HG03442 (cell line): ENCODE measurements around the gene INPP5A.
A peak's percentile ranks its signal among the peaks of the same experiment; 100 is the strongest.
"Not testable (repeated sequence)": the region's sequence is repeated elsewhere in the genome, so short reads cannot be mapped to it uniquely, and the experiment has no call there.

ENCODE experiments used
- ATAC-seq: cut with Tn5 transposase; IDR thresholded peaks from one replicate; pipeline ENCODE4 v1.9.1; 2021; ENCODE audit warnings: mild to moderate bottlenecking, moderate library complexity; ENCODE audit not compliant: unreplicated experiment

Gene INPP5A

DNA sequence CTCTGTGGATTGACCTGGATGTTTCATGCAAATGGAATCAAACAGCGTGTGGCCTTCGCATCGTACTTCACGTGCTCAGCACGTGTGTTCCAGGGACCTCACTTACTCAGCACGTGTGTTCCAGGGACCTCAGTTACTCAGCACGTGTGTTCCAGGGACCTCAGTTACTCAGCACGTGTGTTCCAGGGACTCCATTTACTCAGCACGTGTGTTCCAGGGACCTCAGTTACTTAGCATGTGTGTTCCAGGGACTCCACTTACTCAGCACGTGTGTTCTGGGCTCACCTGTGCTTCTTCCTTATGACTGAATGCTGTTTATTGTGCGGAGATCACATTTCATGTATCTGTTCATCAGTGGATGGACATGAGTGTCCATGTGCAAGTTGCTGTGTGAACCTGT lies 22.0 kb downstream of the INPP5A start:
- no peak for ATAC-seq

GRCh38 chr10:132560241-132560731 lies 22.7 kb downstream of the INPP5A start:
- peak; percentile 25 for ATAC-seq

DNA sequence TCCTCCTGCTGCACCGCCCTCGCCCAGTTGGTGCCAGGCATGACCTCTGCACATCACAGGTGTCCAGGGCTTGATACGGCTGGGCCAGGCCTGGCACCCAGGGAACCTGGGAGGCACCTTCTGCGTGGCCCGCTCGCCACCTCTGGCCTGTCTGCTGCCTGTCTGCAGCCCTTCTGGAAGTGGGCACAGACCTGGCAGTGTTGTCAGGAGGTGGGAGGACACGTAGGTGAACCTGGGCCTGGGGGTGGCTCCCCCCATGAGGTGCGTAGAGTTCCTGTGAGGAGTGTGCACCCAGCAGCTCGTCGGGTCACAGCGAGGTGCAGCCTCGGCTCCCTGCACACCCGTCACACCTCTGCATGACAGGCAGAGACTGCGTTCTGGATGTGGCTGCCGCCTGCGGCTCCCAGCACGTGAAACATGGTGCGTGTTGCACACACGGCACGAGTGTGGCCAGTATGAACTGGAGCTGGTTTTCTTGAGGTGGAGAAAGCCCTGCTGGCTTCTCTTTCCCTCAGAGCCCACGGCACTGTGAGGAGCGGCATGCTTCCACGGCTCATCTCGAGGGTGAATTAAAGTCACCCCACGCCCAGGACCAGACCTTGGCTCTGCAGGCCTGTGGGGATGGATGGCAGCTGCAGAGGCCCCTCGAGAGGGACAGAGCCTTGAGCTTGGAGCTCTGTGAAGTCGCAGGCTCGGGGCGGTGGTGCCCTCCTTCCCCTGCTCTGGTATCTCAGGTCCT lies 24.8 kb downstream of the INPP5A start:
- ATAC-seq: no peak

- no peak for ATAC-seq
These were observed 25.4 kb downstream of the INPP5A start for GRCh38 chr10:132562916-132563456.

- ATAC-seq: peak; percentile 80
These were observed 26.1 kb downstream of the INPP5A start for GRCh38 chr10:132563485-132564248.

- no peak for ATAC-seq
These were observed 26.6 kb downstream of the INPP5A start for GRCh38 chr10:132564249-132564605.

DNA sequence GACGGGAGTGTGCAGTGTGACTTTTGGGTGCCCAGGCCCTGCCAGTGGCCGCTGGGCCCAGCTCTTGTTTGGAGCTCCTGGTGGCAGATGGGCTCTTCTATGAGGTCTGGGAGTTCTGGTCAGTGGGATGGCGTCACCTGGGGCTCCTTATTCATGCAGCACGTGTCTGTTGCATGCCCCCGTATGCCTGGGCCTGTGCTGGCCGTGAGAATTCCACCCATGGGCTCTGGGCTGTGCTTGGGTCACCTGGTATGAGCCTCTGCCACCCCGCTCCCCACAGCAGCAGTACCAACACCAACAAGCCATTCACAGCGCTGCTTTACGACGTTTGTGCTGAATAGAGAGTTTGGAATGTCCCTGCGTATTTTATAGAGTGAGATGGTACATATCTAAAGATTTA lies 27.1 kb downstream of the INPP5A start:
- no peak for ATAC-seq

GRCh38 chr10:132565516-132566209 lies 28.1 kb downstream of the INPP5A start:
- no peak for ATAC-seq

DNA sequence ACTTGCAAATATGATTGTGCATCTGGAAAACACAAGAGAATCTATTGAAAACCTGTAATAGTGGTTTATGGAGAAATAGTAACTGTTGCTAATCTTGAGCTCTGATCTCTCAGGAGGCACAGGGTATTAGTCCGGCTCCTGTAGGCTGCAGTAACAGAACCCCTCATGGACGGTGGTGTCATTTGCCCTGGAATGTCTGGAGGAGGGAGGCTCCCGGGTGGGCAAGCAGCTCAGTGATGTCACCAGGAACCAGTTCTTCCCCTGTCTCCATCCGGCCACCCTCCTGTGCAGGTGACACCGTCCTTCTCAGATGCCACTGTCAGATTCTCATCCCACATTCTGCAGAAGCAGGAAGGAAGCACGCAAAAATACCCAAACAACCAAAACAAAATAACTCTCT lies 29.3 kb downstream of the INPP5A start:
- no peak for ATAC-seq

DNA sequence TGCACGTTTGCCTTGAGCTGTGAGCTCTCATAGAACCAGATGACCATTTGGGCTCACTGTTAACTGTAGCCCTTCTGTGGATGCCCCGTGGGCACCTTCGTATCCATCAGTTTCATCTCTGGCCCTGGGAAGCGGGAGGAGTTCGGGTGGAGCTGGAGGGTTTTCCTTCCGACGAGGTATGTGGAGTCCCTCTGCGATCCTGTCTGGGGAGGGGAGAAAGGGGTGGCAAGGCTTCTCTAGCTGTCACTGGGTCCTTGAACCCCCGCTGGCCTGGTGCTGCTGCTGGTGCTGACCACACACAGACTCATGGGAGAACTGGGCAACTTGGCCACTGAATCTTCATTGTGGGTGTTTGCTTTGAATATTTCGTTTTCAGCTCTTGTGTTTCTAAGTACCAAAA lies 32.7 kb downstream of the INPP5A start:
- ATAC-seq: no peak

DNA sequence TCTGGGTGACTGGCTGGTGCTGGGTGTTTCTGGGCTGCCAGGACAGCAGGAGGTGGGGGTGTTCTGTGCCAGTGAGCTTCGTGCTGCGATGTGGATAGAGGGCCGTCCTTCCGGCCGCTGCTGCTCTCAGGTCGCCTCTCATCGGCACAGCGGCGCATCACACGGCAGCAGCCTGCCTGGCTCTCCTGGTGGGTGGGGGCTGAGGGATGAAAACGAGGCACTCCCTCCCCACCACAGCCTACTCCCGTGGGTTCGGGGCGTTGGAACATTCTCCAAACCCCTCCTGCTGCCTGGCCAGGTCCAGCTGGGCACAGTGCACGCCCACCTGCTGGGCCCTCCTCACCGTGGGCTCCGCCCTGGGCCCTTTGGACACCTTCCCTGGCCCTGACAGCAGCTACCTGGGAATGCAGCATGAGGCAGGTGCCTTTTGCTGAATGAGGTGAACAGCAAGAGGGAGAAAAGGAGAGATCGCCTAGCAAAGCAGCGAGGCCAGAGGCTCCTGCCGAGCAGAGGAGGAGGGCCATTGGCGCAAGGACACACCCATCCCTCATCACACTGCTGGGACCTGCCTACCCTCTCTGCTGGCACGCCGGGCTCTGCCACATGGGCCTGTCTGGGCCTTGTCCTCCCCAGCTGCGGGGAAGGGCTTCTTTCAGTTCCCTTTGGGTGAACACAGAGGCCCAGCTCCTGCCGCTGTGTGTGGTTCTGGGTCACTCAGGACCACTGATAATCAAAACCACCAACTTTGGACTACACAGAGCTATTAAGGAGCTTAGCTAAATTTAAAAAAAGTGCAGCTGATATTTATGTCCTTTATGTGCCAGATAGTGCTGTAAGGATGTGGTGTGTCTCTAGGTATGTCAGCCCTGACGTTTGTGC lies 33.4 kb downstream of the INPP5A start:
- peak; percentile 34 for ATAC-seq

GRCh38 chr10:132571650-132572544 lies 34.3 kb downstream of the INPP5A start:
- peak; percentile 72 for ATAC-seq

DNA sequence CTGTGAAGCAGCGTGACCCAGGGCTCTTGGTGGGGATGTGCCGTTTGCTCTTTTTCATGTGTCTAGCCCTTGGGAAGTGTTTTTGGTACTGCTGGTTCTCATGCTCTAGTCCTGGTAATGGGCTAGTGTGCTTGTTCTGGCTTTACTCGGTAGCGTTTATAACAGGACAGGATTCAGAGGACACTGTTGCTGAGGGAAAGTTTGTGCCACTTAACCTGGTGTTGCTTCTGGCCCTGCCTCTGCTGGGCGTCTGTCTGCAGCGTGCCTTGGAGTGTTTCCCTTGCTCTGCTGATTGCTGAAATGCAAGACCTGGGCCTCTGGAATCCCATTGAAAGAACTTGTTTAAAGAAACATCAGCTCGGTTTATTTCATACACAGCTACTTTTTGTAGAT lies 35.0 kb downstream of the INPP5A start:
- ATAC-seq: peak; percentile 0

DNA sequence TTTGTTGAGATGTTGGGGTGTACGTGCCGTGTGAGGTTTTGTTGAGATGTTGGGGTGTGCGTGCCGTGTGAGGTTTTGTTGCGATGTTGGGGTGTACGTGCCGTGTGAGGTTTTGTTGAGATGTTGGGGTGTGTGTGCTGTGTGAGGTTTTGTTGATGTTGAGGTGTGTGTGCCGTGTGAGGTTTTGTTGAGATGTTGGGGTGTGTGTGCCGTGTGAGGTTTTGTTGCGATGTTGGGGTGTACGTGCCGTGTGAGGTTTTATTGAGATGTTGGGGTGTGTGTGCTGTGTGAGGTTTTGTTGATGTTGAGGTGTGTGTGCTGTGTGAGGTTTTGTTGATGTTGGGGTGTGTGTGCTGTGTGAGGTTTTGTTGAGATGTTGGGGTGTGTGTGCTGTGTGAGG lies 35.4 kb downstream of the INPP5A start:
- not testable (repeated sequence) for ATAC-seq

DNA sequence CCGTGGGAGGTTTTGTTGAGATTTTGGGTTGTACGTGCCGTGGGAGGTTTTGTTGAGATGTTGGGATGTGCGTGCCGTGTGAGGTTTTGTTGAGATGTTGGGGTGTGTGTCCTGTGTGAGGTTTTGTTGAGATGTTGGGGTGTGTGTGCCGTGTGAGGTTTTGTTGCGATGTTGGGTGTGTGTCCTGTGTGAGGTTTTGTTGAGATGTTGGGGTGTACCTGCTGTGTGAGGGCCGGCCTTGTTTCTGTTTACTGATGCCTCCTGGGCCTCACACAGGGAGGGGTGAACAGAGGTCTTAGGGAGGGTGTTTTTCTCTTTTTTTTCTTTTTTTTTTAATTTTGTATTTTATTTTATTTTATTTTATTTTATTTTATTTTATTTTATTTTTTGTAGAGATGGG lies 36.7 kb downstream of the INPP5A start:
- ATAC-seq: no peak

DNA sequence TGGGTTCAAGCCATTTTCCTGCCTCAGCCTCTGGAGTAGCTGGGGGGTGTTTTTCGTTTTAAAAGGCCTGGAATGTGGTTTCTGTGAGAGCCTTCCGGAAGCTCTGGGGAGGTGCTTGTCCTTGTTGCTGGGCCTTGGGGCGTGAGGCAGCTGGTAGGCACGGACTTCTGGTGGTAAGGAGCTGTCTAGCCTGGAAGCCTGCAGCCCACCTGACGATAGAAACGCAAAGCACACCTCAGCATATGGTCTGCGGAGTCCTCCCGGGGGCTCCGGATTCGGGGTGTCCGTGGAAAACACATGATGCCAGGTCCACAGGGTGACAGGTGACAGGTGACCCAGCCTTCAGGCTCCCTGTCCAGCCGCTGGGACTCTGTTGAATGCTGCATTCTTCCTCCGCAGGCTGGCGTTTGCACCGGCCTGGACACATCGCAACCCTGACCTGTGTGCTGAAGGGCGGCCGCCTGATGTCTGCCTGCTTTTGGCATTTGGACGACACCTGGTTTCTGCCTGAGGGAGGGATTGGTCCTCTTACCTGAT lies 37.3 kb downstream of the INPP5A start:
- peak; percentile 0 for ATAC-seq

DNA sequence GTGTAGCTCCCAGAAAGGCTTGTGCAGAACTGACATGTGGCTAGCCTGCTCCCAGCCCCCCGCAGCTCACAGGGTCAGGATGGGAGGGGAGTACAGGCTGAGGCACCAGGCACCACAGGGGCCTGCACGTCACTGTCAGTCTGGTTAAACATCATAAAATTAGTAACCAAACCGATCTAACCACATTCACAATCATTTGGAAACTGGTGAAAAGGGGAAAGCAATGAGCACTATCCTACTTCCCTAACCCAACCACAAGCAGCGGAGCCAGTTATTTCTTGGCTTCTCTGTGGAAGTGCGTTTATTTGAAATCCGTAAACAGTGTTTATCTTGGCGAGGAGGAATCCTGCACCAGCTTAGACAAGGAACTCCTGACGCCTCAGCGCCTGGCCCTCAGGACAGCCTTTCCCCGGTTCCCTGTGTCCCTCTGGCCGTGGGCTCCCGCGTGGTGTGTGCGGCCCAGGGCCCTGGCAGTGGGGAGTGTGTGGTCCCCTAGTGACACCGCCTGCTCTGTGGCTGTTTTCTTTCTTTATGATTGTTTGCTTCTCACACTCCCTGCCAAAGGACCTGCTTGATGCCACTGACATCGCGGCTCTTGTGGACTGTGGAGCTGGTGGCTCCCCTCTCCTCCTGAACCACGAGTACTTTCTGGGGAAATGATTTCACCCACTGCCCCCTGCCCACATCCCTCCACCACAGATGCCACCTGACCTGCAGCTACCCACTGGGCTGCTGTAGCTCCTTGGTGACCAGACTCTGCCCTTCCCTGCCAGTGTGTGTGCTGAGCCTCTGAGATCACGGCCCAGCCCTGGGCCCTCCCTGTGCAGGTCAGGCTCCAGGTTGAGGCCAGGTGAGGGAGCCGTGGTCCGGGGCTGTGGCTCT lies 38.0 kb downstream of the INPP5A start:
- ATAC-seq: peak; percentile 29

DNA sequence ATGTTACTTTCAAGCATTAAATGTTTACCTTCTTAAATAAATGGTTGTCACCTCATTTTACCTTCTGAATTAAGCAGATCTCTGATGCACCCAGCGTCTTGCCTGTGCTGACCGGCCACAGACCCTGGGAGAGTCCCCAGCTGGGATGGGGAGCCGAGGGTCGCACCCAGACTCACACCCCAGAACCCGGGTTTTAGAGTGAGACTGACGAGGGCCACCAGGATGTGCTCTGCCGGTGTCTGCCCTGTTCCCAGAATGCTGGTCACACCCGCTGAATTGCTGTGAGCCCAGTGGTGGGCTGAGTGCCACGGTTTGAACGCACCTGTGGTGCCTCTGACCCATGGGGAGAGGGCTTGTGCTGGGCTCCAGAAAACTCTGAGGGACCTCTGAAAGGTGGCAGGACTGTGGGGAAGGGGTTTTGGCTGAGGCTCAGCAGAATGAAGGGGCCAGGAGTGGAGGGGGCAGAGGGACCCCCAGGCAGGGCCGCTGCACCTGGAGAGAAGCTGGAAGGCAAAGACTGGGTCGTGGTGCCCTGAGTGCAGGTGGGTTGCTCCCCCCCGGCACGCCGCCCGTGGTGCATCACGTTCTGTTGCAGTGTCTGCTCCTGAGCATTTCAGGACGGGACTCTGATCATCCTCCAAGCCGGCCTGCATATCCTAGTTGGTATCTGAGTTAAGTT lies 39.2 kb downstream of the INPP5A start:
- ATAC-seq: no peak
